Body of pancreas (tissue), 4 donors: ENCODE data around the gene SLF2. TPM values are rescaled to one million over a fixed set of nuclear protein-coding genes. Genes with fewer than 3 reads are reported as not detected.

ENCODE experiments used
- ATAC-seq: fragments of 150-250 bp; one replicate; pipeline ENCODE4 v1.9.1; 2016
- DNase-seq, 4 donors: peaks; one replicate each; pipeline ENCODE4 v3.0.0-alpha.2; 2019
- H3K27ac ChIP-seq, 4 donors: fragments of 200-600 bp; sonication (generic); 1 replicate in 3 of 4; 2 replicates in 1 of 4; pipeline versions ENCODE4 v1.5.1 to v1.6.1; 2016 to 2019; ENCODE audit warnings: mild to moderate bottlenecking in 1 of 4, mixed read lengths in 1 of 4, moderate library complexity in 1 of 4
- H3K27me3 ChIP-seq, 2 donors: fragments of 200-600 bp; sonication (generic); one replicate each; pipeline ENCODE4 v1.6.0; 2016; ENCODE audit warnings: mild to moderate bottlenecking in 1 of 2
- H3K36me3 ChIP-seq, 2 donors: fragments of 200-600 bp; sonication (generic); replicated peaks in 1 of 2; 2 replicates each; pipeline ENCODE4 v1.5.1; 2016; ENCODE audit warnings: low read depth in 2 of 2; ENCODE audit not compliant: insufficient read depth in 1 of 2
- H3K4me1 ChIP-seq: fragments of 200-600 bp; sonication (generic); one replicate; pipeline ENCODE4 v1.6.0; 2016
- H3K4me3 ChIP-seq, 2 donors: fragments of 200-600 bp; sonication (generic); 1 replicate in 1 of 2; 2 replicates in 1 of 2; pipeline ENCODE4 v1.5.1; 2016 to 2019
- H3K9me3 ChIP-seq, 3 donors: fragments of 200-600 bp; sonication (generic); 1 replicate in 2 of 3; 2 replicates in 1 of 3; pipeline ENCODE4 v1.5.1; 2016
- POLR2A ChIP-seq, 3 donors: fragments of 450-650 bp; IDR thresholded peaks; one replicate each; pipeline ENCODE4 v1.6.1; 2016; ENCODE audit warnings: antibody characterized with exemption in 3 of 3, mild to moderate bottlenecking in 2 of 3
- WGBS, 2 donors: methylation state at CpG; one replicate each; pipeline ENCODE4 v1.1.5; 2017; 5-methylcytosine and 5-hydroxymethylcytosine counted together
- intact Hi-C: fragments of 100-400 bp; cut with DNase I; formaldehyde crosslinking; loops from one replicate; pipeline ENCODE4 v1.15.1; 2023
- total RNA-seq, 2 donors: library from RNA; depleted of rRNA; stranded (reverse); fragments of >200 nt; gene quantifications; one replicate each; pipeline ENCODE4 v1.1.0, GENCODE V29; 2016
- TF ChIP-seq, protein P1 (sequence below), 7 experiments: fragments of 450-650 bp in 4 of 7; fragments of 200-600 bp in 3 of 7; sonication (generic) in 3 of 7; IDR thresholded peaks; one replicate each; pipeline ENCODE4 v1.5.1; 2016 to 2019; ENCODE audit warnings: antibody characterized with exemption in 7 of 7

The SLF2 gene
- total RNA-seq, 2 donors from 2014 or later: 16.2 to 26.7 TPM

DNA sequence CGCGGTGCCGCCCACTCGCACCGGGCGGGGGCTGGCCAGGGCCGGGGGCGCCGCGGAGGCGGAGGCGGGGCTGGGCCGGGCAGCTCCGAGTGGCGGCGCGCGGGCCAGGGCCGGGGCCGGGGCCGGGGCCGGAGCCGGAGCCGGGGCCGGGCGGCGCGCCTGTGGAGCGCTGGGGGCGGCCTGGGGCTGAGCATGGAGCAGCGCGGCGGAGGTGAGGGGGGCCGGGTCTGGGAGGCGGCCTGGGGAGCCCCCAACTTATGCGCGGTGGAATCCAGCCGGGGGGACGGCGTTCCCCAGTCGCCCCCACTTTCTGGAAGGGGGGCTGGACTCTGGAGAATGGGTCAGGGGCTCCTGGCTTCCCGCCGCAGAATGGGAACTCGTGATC, 87.0 kb downstream of the SLF2 start, which contains the start of gene LZTS2:
TSS of gene LZTS2 (plus strand) at position 67 of the 385 bp plus-strand sequence. CDS start 2,731 bp downstream, outside the sequence.
- no peaks in the 10 kb centered on the region for H3K9me3 ChIP-seq
- intact Hi-C loops: no loop called here
- DNase-seq: no peak
- H3K27me3 ChIP-seq: no peaks in the 10 kb centered on the region
- TF ChIP-seq, protein P1, sequence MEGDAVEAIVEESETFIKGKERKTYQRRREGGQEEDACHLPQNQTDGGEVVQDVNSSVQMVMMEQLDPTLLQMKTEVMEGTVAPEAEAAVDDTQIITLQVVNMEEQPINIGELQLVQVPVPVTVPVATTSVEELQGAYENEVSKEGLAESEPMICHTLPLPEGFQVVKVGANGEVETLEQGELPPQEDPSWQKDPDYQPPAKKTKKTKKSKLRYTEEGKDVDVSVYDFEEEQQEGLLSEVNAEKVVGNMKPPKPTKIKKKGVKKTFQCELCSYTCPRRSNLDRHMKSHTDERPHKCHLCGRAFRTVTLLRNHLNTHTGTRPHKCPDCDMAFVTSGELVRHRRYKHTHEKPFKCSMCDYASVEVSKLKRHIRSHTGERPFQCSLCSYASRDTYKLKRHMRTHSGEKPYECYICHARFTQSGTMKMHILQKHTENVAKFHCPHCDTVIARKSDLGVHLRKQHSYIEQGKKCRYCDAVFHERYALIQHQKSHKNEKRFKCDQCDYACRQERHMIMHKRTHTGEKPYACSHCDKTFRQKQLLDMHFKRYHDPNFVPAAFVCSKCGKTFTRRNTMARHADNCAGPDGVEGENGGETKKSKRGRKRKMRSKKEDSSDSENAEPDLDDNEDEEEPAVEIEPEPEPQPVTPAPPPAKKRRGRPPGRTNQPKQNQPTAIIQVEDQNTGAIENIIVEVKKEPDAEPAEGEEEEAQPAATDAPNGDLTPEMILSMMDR (IDR thresholded peaks at IDR 0.05): no peak
- no peak for TF ChIP-seq POLR2A (IDR thresholded peaks at IDR 0.05)
- H3K4me3 ChIP-seq: peak within 1 kb of the TSS; percentile 18 to 31
- 0 to 1% methylated on average over 3 to 43 of the region's 44 CpGs for WGBS, 2 donors
- no peaks in the 10 kb centered on the region for H3K36me3 ChIP-seq
- peak within 1 kb of the TSS; percentile 87 to 98 (median 97) for H3K27ac ChIP-seq
- peak; percentile 41 for ATAC-seq
- peaks cover 49% of the 10 kb centered on the region for H3K4me1 ChIP-seq

DNA sequence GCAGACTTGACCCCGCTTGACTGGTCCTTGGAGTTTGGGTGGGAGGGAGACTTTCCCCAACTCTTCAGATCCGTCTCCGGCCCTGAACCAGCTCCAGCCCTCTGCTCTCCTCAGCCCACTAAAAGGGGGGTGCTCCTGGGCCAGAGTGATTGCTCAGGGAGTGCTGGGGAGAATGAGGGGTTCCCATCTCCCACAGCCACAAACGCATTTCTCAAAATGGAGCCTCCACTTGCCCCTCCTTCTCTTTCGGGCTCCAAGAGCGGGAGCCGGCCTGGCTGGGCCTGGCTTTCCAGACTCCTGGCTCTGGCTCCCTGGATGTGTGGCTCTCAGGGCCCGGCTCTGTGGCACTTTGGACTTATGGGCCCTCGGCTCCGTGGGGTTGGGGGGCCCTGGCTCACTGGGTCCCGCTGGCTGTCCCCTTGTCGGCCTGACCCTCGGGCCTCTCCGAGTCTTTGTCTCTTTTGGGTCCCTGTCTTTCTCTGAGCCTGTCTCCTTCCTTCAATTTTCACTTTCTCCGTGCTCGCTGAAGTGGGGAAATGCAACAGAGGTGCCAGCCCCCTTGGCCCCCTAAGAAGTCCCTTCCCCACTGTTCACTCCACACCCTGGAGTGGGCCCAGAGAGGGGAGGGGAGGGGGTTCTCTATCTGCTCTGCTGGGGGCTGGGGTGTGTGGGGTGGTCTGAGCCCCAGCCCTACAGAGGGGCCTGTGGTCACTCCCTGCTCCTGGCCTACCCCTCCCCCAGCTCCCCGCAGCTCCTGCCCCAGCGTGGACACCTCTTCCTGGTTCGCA, 87.6 kb downstream of the SLF2 start:
- WGBS, 2 donors: 18 to 25% methylated on average over 18 to 19 of the region's 19 CpGs
- Histone ChIP-seq H3K4me1 (peaks cover 49% of the 10 kb centered on the region), H3K4me3 (peak overlapping the region in 1 of 2 donors; percentile 19), H3K27ac (peak overlapping the region; percentile 81 to 98 (median 97)), H3K36me3 (peaks cover under 1 to 2% of the 10 kb centered on the region in 2 donors), H3K27me3 (no peaks in the 10 kb centered on the region), H3K9me3 (no peaks in the 10 kb centered on the region)
- peak in 3 of 4 donors; percentile 33 to 42 (median 36) for DNase-seq
- ATAC-seq: no peak
- intact Hi-C loops: no loop called here
- TF ChIP-seq, protein P1 (IDR thresholded peaks at IDR 0.05): no peak
- no peak for TF ChIP-seq POLR2A (IDR thresholded peaks at IDR 0.05)

DNA sequence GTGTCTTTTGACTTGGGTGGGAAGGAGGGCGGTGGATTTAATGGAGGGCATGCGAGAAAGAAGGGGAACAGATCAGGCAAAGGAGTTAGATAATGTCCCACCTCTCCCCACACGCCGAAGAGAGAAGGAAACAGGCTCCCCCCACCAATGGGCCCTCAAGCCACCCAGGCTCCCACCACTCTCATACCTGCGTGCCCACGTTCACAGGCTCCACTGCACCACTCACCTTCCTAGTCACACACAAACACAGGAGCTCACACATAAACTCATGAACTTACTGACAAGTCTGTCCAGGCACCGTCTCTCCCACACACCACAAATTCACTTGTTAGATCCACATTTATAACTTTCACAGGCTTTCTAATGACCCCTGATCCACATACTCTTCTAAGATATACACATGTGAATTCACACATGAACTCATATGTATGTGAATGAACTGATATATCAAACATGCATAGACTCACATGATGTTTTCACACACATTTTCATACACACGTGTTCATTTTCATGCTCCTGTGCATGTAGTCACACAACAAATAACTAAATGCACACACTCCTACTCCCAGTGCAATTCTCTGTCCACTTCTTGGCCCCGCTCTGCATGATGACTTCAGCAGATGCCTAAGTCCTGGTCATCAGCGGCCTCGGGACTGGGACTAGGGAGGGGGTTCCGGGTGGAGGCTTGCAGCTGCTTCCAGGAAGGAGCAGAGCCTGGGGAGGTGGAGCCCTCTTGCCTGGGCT, 88.3 kb downstream of the SLF2 start:
- Histone ChIP-seq H3K36me3 (peaks cover 4 to 5% of the 10 kb centered on the region in 2 donors), H3K27me3 (no peaks in the 10 kb centered on the region), H3K4me3 (no peak overlapping the region), H3K27ac (peak overlapping the region; percentile 81 to 98 (median 97)), H3K4me1 (peaks cover 49% of the 10 kb centered on the region), H3K9me3 (no peaks in the 10 kb centered on the region)
- ATAC-seq: no peak
- DNase-seq: peak; percentile 59 to 81 (median 74)
- intact Hi-C loops: no loop called here
- TF ChIP-seq, protein P1 (IDR thresholded peaks at IDR 0.05): no peak
- peak in 2 of 3 donors; percentile 49 to 61 for TF ChIP-seq POLR2A (IDR thresholded peaks at IDR 0.05)
- WGBS, 2 donors: 46 to 60% methylated on average over 11 to 12 of the region's 12 CpGs

DNA sequence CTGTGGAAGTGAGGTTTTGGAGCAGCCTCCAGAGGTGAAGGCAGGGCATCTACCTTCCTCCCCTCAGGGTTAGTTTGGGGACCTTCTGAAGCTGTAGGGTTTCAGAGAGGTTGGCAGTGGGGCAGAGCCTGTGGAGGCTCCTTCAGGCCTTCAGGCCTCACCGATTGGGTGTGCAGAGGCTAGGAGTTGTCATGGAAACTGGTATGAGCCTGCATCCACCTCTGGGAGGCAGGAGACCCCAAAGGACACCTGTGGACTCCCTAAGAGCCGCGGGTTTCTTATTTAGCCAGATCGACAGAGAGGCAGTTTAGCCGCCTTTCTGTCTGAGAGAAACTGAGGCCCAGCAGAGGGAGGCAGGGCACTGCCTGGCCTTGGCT, 88.9 kb downstream of the SLF2 start:
- H3K4me1 ChIP-seq: peaks cover 45% of the 10 kb centered on the region
- TF ChIP-seq, protein P1 (IDR thresholded peaks at IDR 0.05): no peak
- TF ChIP-seq POLR2A (IDR thresholded peaks at IDR 0.05): no peak
- no peaks in the 10 kb centered on the region for H3K27me3 ChIP-seq
- DNase-seq: no peak
- H3K4me3 ChIP-seq: no peak overlapping the region
- peak overlapping the region in 3 of 4 donors; percentile 81 to 97 (median 97) for H3K27ac ChIP-seq
- WGBS, 2 donors: 68% methylated on average over 5 of the region's 5 CpGs; no CpG with 5 or more reads in 1 of the 2 donors
- H3K36me3 ChIP-seq: peaks cover 4 to 5% of the 10 kb centered on the region in 2 donors
- no peak for ATAC-seq
- intact Hi-C loops: no loop called here
- H3K9me3 ChIP-seq: no peaks in the 10 kb centered on the region
